PC-3 (cell line): ENCODE data around the gene HCFC2. TPM values are rescaled to one million over a fixed set of nuclear protein-coding genes. Genes with fewer than 3 reads are reported as not detected.

Experiments
- ATAC-seq: fragments of 200-7000 bp; cut with Tn5 transposase; 2 replicates; pipeline ENCODE4 v1.9.1; 2020; ENCODE audit warnings: mild to moderate bottlenecking, moderate library complexity
- BruUV-seq: library from RNA; stranded (reverse); fragments of 400-500 nt; replicated peaks from 2 replicates; lab custom pipeline; 2021; lab: Mats Ljungman, UMichigan
- CTCF ChIA-PET: fragments of 300-600 bp; sonication (Branson Sonifier 250); formaldehyde crosslinking; loops from one replicate; lab custom pipeline; 2022; ENCODE audit warnings: antibody characterized with exemption; lab: Charles Lee
- POLR2A ChIA-PET: fragments of 300-600 bp; sonication (Branson Sonifier 250); formaldehyde crosslinking; loops from one replicate; lab custom pipeline; 2022; ENCODE audit warnings: antibody characterized with exemption; ENCODE audit not compliant: unreplicated experiment; lab: Charles Lee
- DNase-seq: peaks from one replicate; pipeline ENCODE4 v3.0.0-alpha.2; 2015
- H2AFZ ChIP-seq: fragments of 300-600 bp; sonication (generic); 2 replicates; pipeline ENCODE4 v1.6.0; 2016; ENCODE audit warnings: antibody characterized with exemption, low read length
- H3F3A ChIP-seq: fragments of 300-600 bp; sonication (generic); one replicate; pipeline ENCODE4 v1.6.0; 2017; ENCODE audit warnings: antibody characterized with exemption, low read length, control low read depth, mild to moderate bottlenecking; ENCODE audit not compliant: unreplicated experiment
- H3K27ac ChIP-seq: fragments of 300-600 bp; sonication (generic); 2 replicates; pipeline ENCODE4 v1.5.1; 2016; ENCODE audit warnings: mild to moderate bottlenecking, low read length
- H3K27me3 ChIP-seq: fragments of 300-600 bp; sonication (generic); 2 replicates; pipeline ENCODE4 v1.6.1; 2016; ENCODE audit warnings: low read length, mixed read lengths
- H3K36me3 ChIP-seq: fragments of 300-600 bp; sonication (generic); 2 replicates; pipeline ENCODE4 v1.6.1; 2016; ENCODE audit warnings: low read depth, mixed run types, low read length, mixed read lengths
- H3K4me1 ChIP-seq: fragments of 300-600 bp; sonication (generic); 2 replicates; pipeline ENCODE4 v1.5.1; 2016; ENCODE audit warnings: low read length; ENCODE audit not compliant: insufficient read depth
- H3K4me2 ChIP-seq: fragments of 300-600 bp; sonication (generic); 2 replicates; pipeline ENCODE4 v1.6.0; 2016; ENCODE audit warnings: low read length
- H3K4me3 ChIP-seq: fragments of 300-600 bp; sonication (generic); 2 replicates; pipeline ENCODE4 v1.5.1; 2016; ENCODE audit warnings: mild to moderate bottlenecking, low read length, mixed read lengths
- H3K79me2 ChIP-seq: fragments of 300-600 bp; sonication (generic); 2 replicates; pipeline ENCODE4 v1.6.1; 2017; ENCODE audit warnings: low read length, mixed read lengths
- H3K9ac ChIP-seq: fragments of 300-600 bp; sonication (generic); 2 replicates; pipeline ENCODE4 v1.6.0; 2016; ENCODE audit warnings: mild to moderate bottlenecking, low read length
- H3K9me2 ChIP-seq: fragments of 300-600 bp; sonication (generic); replicated peaks from 2 replicates; pipeline ENCODE4 v1.6.1; 2016; ENCODE audit warnings: mixed run types, low read length, mixed read lengths
- H3K9me3 ChIP-seq: fragments of 300-600 bp; sonication (generic); 2 replicates; pipeline ENCODE4 v1.6.1; 2016; ENCODE audit warnings: low read length, mixed read lengths
- H4K20me1 ChIP-seq: fragments of 300-600 bp; sonication (generic); 2 replicates; pipeline ENCODE4 v1.6.1; 2016; ENCODE audit warnings: low read length, mixed read lengths
- CTCF ChIP-seq: fragments of 300-600 bp; sonication (generic); conservative IDR thresholded peaks from 2 replicates; pipeline ENCODE4 v1.5.1; 2017; ENCODE audit warnings: antibody characterized with exemption, low read depth, mild to moderate bottlenecking, low read length
- EZH2 ChIP-seq: fragments of 300-600 bp; sonication (generic); IDR thresholded peaks from one replicate; pipeline ENCODE4 v1.6.1; 2017; ENCODE audit warnings: antibody characterized with exemption, mild to moderate bottlenecking, low read length; ENCODE audit not compliant: unreplicated experiment
- EZH2phosphoT487 ChIP-seq: fragments of 300-600 bp; sonication (generic); IDR thresholded peaks from 2 replicates; pipeline ENCODE4 v1.6.1; 2018; ENCODE audit warnings: mild to moderate bottlenecking, antibody characterized with exemption, low read length, borderline replicate concordance
- intact Hi-C: fragments of 100-400 bp; cut with micrococcal nuclease; formaldehyde crosslinking; loops from 2 replicates; pipeline ENCODE4 v1.9.0; 2023
- total RNA-seq: library from RNA; depleted of rRNA; stranded (reverse); fragments of >200 nt; gene quantifications from 2 replicates; pipeline ENCODE4 v1.2.3, GENCODE V29; 2014

The HCFC2 gene
- total RNA-seq, 1 experiment from 2014 or later: 7.8 TPM

- Histone ChIP-seq H2AFZ (no peak overlapping the region), H3K79me2 (no peaks in the 10 kb centered on the region), H3K36me3 (peaks cover 31% of the 10 kb centered on the region), H3K4me2 (no peak overlapping the region), H3K4me1 (no peaks in the 10 kb centered on the region), H3K27ac (no peak overlapping the region), H3K9me3 (no peaks in the 10 kb centered on the region), H3K4me3 (no peak overlapping the region), H4K20me1 (no peaks in the 10 kb centered on the region), H3K27me3 (no peaks in the 10 kb centered on the region), H3K9ac (no peak overlapping the region), H3K9me2 (no peaks in the 10 kb centered on the region), H3F3A (no peaks in the 10 kb centered on the region)
- ATAC-seq: no peak
- no peak for DNase-seq
- CTCF ChIA-PET: no interaction called here
- no TSS peak for BruUV-seq
- TF ChIP-seq EZH2 (no peak), EZH2phosphoT487 (no peak), CTCF (no peak)
- intact Hi-C loops: no loop called here
- POLR2A ChIA-PET: no interaction called here
Observed at GRCh38 chr12:104094284-104094683, 30.0 kb downstream of the HCFC2 start.

GRCh38 chr12:104095289-104095688 is 31.0 kb downstream of the HCFC2 start:
- Histone ChIP-seq H3K4me3 (no peak overlapping the region), H3K9me2 (no peaks in the 10 kb centered on the region), H4K20me1 (no peaks in the 10 kb centered on the region), H3K4me2 (no peak overlapping the region), H3K27me3 (no peaks in the 10 kb centered on the region), H3K27ac (no peak overlapping the region), H3K9ac (no peak overlapping the region), H3K79me2 (no peaks in the 10 kb centered on the region), H3K36me3 (peaks cover 32% of the 10 kb centered on the region), H2AFZ (no peak overlapping the region), H3K9me3 (no peaks in the 10 kb centered on the region), H3F3A (no peaks in the 10 kb centered on the region), H3K4me1 (no peaks in the 10 kb centered on the region)
- DNase-seq: no peak
- CTCF ChIA-PET: no interaction called here
- no TSS peak for BruUV-seq
- POLR2A ChIA-PET: no interaction called here
- TF ChIP-seq EZH2 (no peak), EZH2phosphoT487 (no peak), CTCF (no peak)
- ATAC-seq: no peak
- intact Hi-C loops: no loop called here

- POLR2A ChIA-PET: interaction anchor here (0.6 kb wide), 1 partner anchor 58 kb away, joined by 5 read pairs; no protein-coding TSS in a partner anchor
- Histone ChIP-seq H3K4me3 (no peak overlapping the region), H4K20me1 (no peaks in the 10 kb centered on the region), H3K36me3 (peaks cover 34% of the 10 kb centered on the region), H3K9me3 (no peaks in the 10 kb centered on the region), H3K4me2 (no peak overlapping the region), H3K27me3 (no peaks in the 10 kb centered on the region), H3K9ac (no peak overlapping the region), H3K9me2 (no peaks in the 10 kb centered on the region), H3K4me1 (no peaks in the 10 kb centered on the region), H2AFZ (no peak overlapping the region), H3K27ac (no peak overlapping the region), H3K79me2 (no peaks in the 10 kb centered on the region), H3F3A (no peaks in the 10 kb centered on the region)
- intact Hi-C loops: no loop called here
- no TSS peak for BruUV-seq
- no peak for ATAC-seq
- CTCF ChIA-PET: no interaction called here
- no peak for TF ChIP-seq EZH2phosphoT487
- no peak for TF ChIP-seq EZH2
- TF ChIP-seq CTCF: no peak
- no peak for DNase-seq
Observed at GRCh38 chr12:104097954-104098353, 33.6 kb downstream of the HCFC2 start.
